GM12878 (cell line): ENCODE measurements around the gene AGER. TPM values are rescaled to one million over a fixed set of nuclear protein-coding genes. Genes with fewer than 3 reads are reported as not detected.

ENCODE experiments used
- ATAC-seq: fragments of 200-7000 bp; cut with Tn5 transposase; 3 replicates; pipeline ENCODE4 v1.9.1; 2020; ENCODE audit warnings: mild to moderate bottlenecking, moderate library complexity
- BruUV-seq: library from RNA; stranded (reverse); fragments of 400-500 nt; replicated peaks from 2 replicates; lab custom pipeline; 2021; lab: Mats Ljungman, UMichigan
- CTCF ChIA-PET: fragments of 300-600 bp; sonication (Branson Sonifier 250); formaldehyde crosslinking; extraction: SDS; loops from one replicate; lab custom pipeline; 2021; ENCODE audit warnings: inconsistent platforms; lab: Yijun Ruan, JAX
- POLR2A ChIA-PET: fragments of 350-600 bp; formaldehyde crosslinking; extraction: SDS; loops from one replicate; lab custom pipeline; 2021; ENCODE audit warnings: inconsistent platforms; lab: Charles Lee
- RAD21 ChIA-PET: fragments of 300-600 bp; sonication (Branson Sonifier 250); formaldehyde crosslinking; loops from one replicate; lab custom pipeline; 2023; ENCODE audit warnings: antibody characterized with exemption; ENCODE audit not compliant: unreplicated experiment; lab: Charles Lee
- SMC1A ChIA-PET: fragments of 300-600 bp; sonication (Branson Sonifier 250); formaldehyde crosslinking; loops from one replicate; lab custom pipeline; 2023; ENCODE audit not compliant: unreplicated experiment, uncharacterized antibody; lab: Charles Lee
- DNase-seq: peaks from one replicate; pipeline ENCODE4 v3.0.0-alpha.2; 2011; ENCODE audit warnings: low read depth, low spot score
- FAIRE-seq: peaks from 3 replicates; lab custom pipeline; 2011; peaks lifted over from hg19 to GRCh38; lab: Jason Lieb, UNC
- H2AFZ ChIP-seq: 2 replicates; pipeline ENCODE4 v1.6.0; 2011; ENCODE audit warnings: low read depth, low read length, control low read depth; ENCODE audit not compliant: control insufficient read depth
- H3K27ac ChIP-seq: 2 replicates; pipeline ENCODE4 v1.5.1; 2011; ENCODE audit warnings: control low read depth; ENCODE audit not compliant: control insufficient read depth, insufficient read depth
- H3K27me3 ChIP-seq, 2 experiments: replicated peaks in 1 of 2; 2 replicates each; pipeline versions ENCODE4 v1.6.0 to v1.6.1; 2011; ENCODE audit warnings: low read length in 1 of 2; ENCODE audit not compliant: control insufficient read depth in 2 of 2, insufficient read depth in 2 of 2
- H3K36me3 ChIP-seq, 2 experiments: 2 replicates each; pipeline ENCODE4 v1.5.1; 2011; ENCODE audit warnings: low read length in 1 of 2; ENCODE audit not compliant: control insufficient read depth in 2 of 2, insufficient read depth in 2 of 2
- H3K4me1 ChIP-seq: 2 replicates; pipeline ENCODE4 v1.6.1; 2011; ENCODE audit warnings: mild to moderate bottlenecking, low read length, moderate library complexity, mixed read lengths; ENCODE audit not compliant: control insufficient read depth, insufficient read depth
- H3K4me2 ChIP-seq: 2 replicates; pipeline ENCODE4 v1.6.0; 2011; ENCODE audit warnings: control low read depth; ENCODE audit not compliant: control insufficient read depth, insufficient read depth
- H3K4me3 ChIP-seq: fragments of 200-600 bp; sonication (generic); 2 replicates; pipeline ENCODE4 v1.5.1; 2016
- H3K79me2 ChIP-seq: 2 replicates; pipeline ENCODE4 v1.6.0; 2011; ENCODE audit warnings: low read length; ENCODE audit not compliant: control insufficient read depth, insufficient read depth
- H3K9ac ChIP-seq: 2 replicates; pipeline ENCODE4 v1.8.0; 2011; ENCODE audit warnings: low read length, control low read depth, mixed read lengths; ENCODE audit not compliant: control insufficient read depth, insufficient read depth
- H3K9me3 ChIP-seq: replicated peaks from 3 replicates; pipeline ENCODE4 v1.5.1; 2011; ENCODE audit warnings: mild to moderate bottlenecking, low read length; ENCODE audit not compliant: control insufficient read depth, insufficient read depth
- H4K20me1 ChIP-seq: 2 replicates; pipeline ENCODE4 v1.6.0; 2011; ENCODE audit not compliant: control insufficient read depth, insufficient read depth
- ATF7 ChIP-seq: fragments of 450-650 bp; IDR thresholded peaks from 2 replicates; pipeline ENCODE4 v1.6.1; 2016; ENCODE audit warnings: low read depth, mild to moderate bottlenecking
- BHLHE40 ChIP-seq, 2 experiments: fragments of 450-650 bp in 1 of 2; IDR thresholded peaks; 2 replicates each; pipeline ENCODE4 v1.6.1; 2011 to 2017; ENCODE audit warnings: low read depth in 2 of 2, borderline replicate concordance in 1 of 2, improper control_type of control experiment in 1 of 2, low read length in 1 of 2, mild to moderate bottlenecking in 1 of 2
- CEBPB ChIP-seq, 2 experiments: fragments of 150-350 bp in 1 of 2; IDR thresholded peaks; 2 replicates each; pipeline ENCODE4 v1.6.1; 2012 to 2014; ENCODE audit warnings: low read depth in 2 of 2, low read length in 2 of 2, borderline replicate concordance in 1 of 2, inconsistent platforms in 1 of 2
- DPF2 ChIP-seq: fragments of 450-650 bp; IDR thresholded peaks from 2 replicates; pipeline ENCODE4 v1.6.1; 2017; ENCODE audit warnings: mild to moderate bottlenecking
- LARP7 ChIP-seq: fragments of 450-650 bp; IDR thresholded peaks from 2 replicates; pipeline ENCODE4 v1.6.1; 2017; ENCODE audit warnings: mild to moderate bottlenecking
- MEF2A ChIP-seq: IDR thresholded peaks from 2 replicates; pipeline ENCODE4 v1.6.1; 2011; ENCODE audit warnings: low read depth, mild to moderate bottlenecking, low read length, moderate library complexity; ENCODE audit not compliant: insufficient read depth
- NBN ChIP-seq: fragments of 450-650 bp; IDR thresholded peaks from 2 replicates; pipeline ENCODE4 v1.6.1; 2016
- NR2F1 ChIP-seq: fragments of 450-650 bp; conservative IDR thresholded peaks from 2 replicates; pipeline ENCODE4 v1.6.1; 2017; ENCODE audit warnings: mild to moderate bottlenecking
- PAX8 ChIP-seq: fragments of 450-650 bp; IDR thresholded peaks from 2 replicates; pipeline ENCODE4 v1.6.1; 2017; ENCODE audit warnings: mild to moderate bottlenecking, moderate library complexity
- SMARCA5 ChIP-seq: fragments of 450-650 bp; IDR thresholded peaks from 2 replicates; pipeline ENCODE4 v1.6.1; 2017; ENCODE audit warnings: mild to moderate bottlenecking
- SP1 ChIP-seq: IDR thresholded peaks from one replicate; pipeline ENCODE4 v1.6.1; 2011; ENCODE audit warnings: low read depth, low read length
- SPI1 ChIP-seq: IDR thresholded peaks from 2 replicates; pipeline ENCODE4 v1.6.1; 2011; ENCODE audit warnings: low read depth, mild to moderate bottlenecking, low read length, moderate library complexity, borderline replicate concordance; ENCODE audit not compliant: insufficient read depth
- STAT3 ChIP-seq: IDR thresholded peaks from 2 replicates; pipeline ENCODE4 v1.6.1; 2011; ENCODE audit warnings: low read depth, low read length, improper control_type of control experiment
- WRNIP1 ChIP-seq: IDR thresholded peaks from 2 replicates; pipeline ENCODE4 v1.6.1; 2011; ENCODE audit warnings: low read depth, low read length, improper control_type of control experiment, borderline replicate concordance
- ZNF274 ChIP-seq: IDR thresholded peaks from one replicate; pipeline ENCODE4 v1.8.0; 2011; ENCODE audit not compliant: insufficient read length, insufficient read depth
- WGBS: methylation state at CpG from one replicate; pipeline ENCODE4 v1.1.6; 2016; ENCODE audit warnings: low lambda C conversion rate; ENCODE audit not compliant: insufficient replicate concordance, insufficient coverage; ENCODE audit errors: missing lambda C conversion rate; 5-methylcytosine and 5-hydroxymethylcytosine counted together
- in situ Hi-C: fragments of 300-500 bp; cut with MboI; formaldehyde crosslinking; loops from 9 replicates; pipeline ENCODE4 v1.14.3; 2018; ENCODE audit warnings: mixed read lengths
- intact Hi-C: fragments of 100-400 bp; cut with micrococcal nuclease; formaldehyde crosslinking; loops from one replicate; pipeline ENCODE4 v1.14.2; 2022; ENCODE audit not compliant: unreplicated experiment
- polyA plus RNA-seq, 11 experiments: library from polyadenylated mRNA; depleted of rRNA in 4 of 11; unstranded in 6 of 11; stranded (reverse) in 5 of 11; fragments of >200 nt; fragmentation: Nextera tagmentation in 4 of 11; fragmentation: Illumina TruSeq in 1 of 11; extraction: Ambion mirVana in 4 of 11; extraction: Trizol in 1 of 11; gene quantifications; 1 replicate in 1 of 11; 2 replicates in 10 of 11; pipeline versions ENCODE4 v1.2.1 to v1.2.3, GENCODE V29; 2011 to 2016; ENCODE audit warnings: inconsistent platforms in 2 of 11, missing spikeins in 2 of 11, low read depth in 1 of 11
- total RNA-seq, 4 experiments: library from RNA; depleted of rRNA in 3 of 4; stranded (reverse); fragments of >200 nt in 3 of 4; fragmentation: Illumina TruSeq in 1 of 4; extraction: Trizol in 1 of 4; gene quantifications; 2 replicates each; pipeline versions ENCODE4 v1.2.1 to v1.2.3, GENCODE V29; 2013 to 2021
- TF ChIP-seq, protein P1 (sequence below): fragments of 150-350 bp; IDR thresholded peaks from 2 replicates; pipeline ENCODE4 v1.6.1; 2014; ENCODE audit warnings: mild to moderate bottlenecking, low read depth, low read length
- TF ChIP-seq, protein P2 (sequence below): IDR thresholded peaks from 2 replicates; pipeline ENCODE4 v1.6.1; 2011; ENCODE audit warnings: borderline replicate concordance, low read depth, mild to moderate bottlenecking, moderate library complexity, low read length; ENCODE audit not compliant: insufficient read depth, poor library complexity, severe bottlenecking

AGER gene
- total and polyA plus RNA-seq, 10 of the 15 experiments (the other 5 are each of a cell fraction or from before 2014, with no cell fraction given): 1.1 to 18.2 (median 3.9) TPM

DNA sequence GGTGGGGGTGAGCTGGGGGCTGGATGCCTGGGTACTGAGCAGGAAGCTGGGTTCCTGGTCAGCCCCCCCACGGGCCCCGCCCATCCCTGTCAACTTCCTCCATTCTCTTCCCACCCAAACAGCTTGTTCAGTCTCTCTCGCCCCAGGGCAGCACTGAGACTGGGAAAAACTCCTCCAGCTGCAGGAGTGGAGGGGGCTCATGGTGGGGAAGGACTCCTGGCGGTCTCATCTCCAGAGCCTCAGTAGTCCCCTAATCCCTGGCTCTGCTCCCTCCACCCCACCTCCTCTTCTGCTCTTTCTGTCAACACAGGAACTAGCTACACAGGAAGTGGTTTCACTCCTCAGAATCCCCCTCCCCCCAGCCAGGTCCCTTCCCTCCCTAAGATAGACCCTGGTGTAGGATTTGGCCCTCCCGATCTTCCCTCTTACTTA lies 8.6 kb upstream of the AGER start, which contains the start of gene GPSM3 (continued):
- TF ChIP-seq, protein P1, sequence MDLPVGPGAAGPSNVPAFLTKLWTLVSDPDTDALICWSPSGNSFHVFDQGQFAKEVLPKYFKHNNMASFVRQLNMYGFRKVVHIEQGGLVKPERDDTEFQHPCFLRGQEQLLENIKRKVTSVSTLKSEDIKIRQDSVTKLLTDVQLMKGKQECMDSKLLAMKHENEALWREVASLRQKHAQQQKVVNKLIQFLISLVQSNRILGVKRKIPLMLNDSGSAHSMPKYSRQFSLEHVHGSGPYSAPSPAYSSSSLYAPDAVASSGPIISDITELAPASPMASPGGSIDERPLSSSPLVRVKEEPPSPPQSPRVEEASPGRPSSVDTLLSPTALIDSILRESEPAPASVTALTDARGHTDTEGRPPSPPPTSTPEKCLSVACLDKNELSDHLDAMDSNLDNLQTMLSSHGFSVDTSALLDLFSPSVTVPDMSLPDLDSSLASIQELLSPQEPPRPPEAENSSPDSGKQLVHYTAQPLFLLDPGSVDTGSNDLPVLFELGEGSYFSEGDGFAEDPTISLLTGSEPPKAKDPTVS: no peak

GRCh38 chr6:32191696-32192607 lies 7.9 kb upstream of the AGER start:
- no TSS peak for BruUV-seq
- H3K79me2 ChIP-seq: peaks cover 58% of the 10 kb centered on the region
- intact Hi-C loops: loop anchor here (2.0 kb wide), 1 partner anchor 15 kb away; the partner anchor contains the start of gene AGPAT1
- H3K4me2 ChIP-seq: peak overlapping the region; percentile 99
- FAIRE-seq (no peak), DNase-seq (no peak), ATAC-seq (no peak)
- H3K36me3 ChIP-seq: peaks cover 0 to 2% of the 10 kb centered on the region in 2 experiments; a peak in 2 of 4 replicates
- RAD21 ChIA-PET: interaction anchor here (1.0 to 3.7 kb wide), 6 partner anchors 13 to 780 kb away, joined by 3 to 27 read pairs (median 8); partner anchors contain the start of genes AGPAT1, ATF6B, FKBPL and RNF5
- H3K9me3 ChIP-seq: no peaks in the 10 kb centered on the region
- H3K4me3 ChIP-seq: peak overlapping the region; percentile 90
- 0% methylated on average over 14 of the region's 15 CpGs for WGBS
- H3K9ac ChIP-seq: peak overlapping the region; percentile 99
- peak overlapping the region; percentile 100 for H3K27ac ChIP-seq
- H3K27me3 ChIP-seq: no peaks in the 10 kb centered on the region
- POLR2A ChIA-PET: interaction anchor here (0.5 to 7.0 kb wide), 10 partner anchors 10 to 837 kb away, joined by 3 to 123 read pairs (median 4); partner anchors contain the start of genes AGPAT1, ATF6B, FKBPL and HLA-DMA
- H3K4me1 ChIP-seq: peaks cover 32% of the 10 kb centered on the region
- SMC1A ChIA-PET: interaction anchor here (0.8 to 4.3 kb wide), 3 partner anchors 14 to 62 kb away, joined by 3 to 41 read pairs (median 24); partner anchors contain the start of genes AGPAT1, ATF6B, FKBPL and RNF5
- H4K20me1 ChIP-seq: no peaks in the 10 kb centered on the region
- in situ Hi-C loops: no loop called here
- CTCF ChIA-PET: interaction anchor here (1.3 to 4.2 kb wide), 4 partner anchors 13 to 73 kb away, joined by 4 to 35 read pairs (median 7); partner anchors contain the start of genes ATF6B and FKBPL
- H2AFZ ChIP-seq: no peak overlapping the region
- TF ChIP-seq, protein P2, sequence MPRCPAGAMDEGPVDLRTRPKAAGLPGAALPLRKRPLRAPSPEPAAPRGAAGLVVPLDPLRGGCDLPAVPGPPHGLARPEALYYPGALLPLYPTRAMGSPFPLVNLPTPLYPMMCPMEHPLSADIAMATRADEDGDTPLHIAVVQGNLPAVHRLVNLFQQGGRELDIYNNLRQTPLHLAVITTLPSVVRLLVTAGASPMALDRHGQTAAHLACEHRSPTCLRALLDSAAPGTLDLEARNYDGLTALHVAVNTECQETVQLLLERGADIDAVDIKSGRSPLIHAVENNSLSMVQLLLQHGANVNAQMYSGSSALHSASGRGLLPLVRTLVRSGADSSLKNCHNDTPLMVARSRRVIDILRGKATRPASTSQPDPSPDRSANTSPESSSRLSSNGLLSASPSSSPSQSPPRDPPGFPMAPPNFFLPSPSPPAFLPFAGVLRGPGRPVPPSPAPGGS: no peak
- TF ChIP-seq SMARCA5 (0 out of 2 replicates have a peak, but pooled peaks have one; percentile 46), BHLHE40 (IDR thresholded peaks at IDR 0.05; ENCODE audit: borderline replicate concordance in 1 of 2, low read depth in 2 of 2, low read length in 1 of 2) (no peak), DPF2 (peak; percentile 16; the same call in 1 of the 2 replicates), WRNIP1 (peak; percentile 86; the same call in 1 of the 2 replicates), SPI1 (no peak), SP1 (no peak), LARP7 (peak; percentile 26), CEBPB (IDR thresholded peaks at IDR 0.05; ENCODE audit: borderline replicate concordance in 1 of 2, low read depth in 2 of 2, low read length in 2 of 2) (no peak), ATF7 (peak; percentile 72), ZNF274 (no peak), STAT3 (no peak), NR2F1 (peak; percentile 39; the same call in 1 of the 2 replicates), MEF2A (no peak), NBN (peak; percentile 59; the same call in 1 of the 2 replicates), PAX8 (no peak)
